GM12864 (cell line): ENCODE measurements around the gene PLCB4.
"Not testable (repeated sequence)": the region's sequence is repeated elsewhere in the genome, so short reads cannot be mapped to it uniquely, and the experiment has no call there.

Experiments
- DNase-seq: peaks from one replicate; pipeline ENCODE4 v3.0.0-alpha.2; 2011; ENCODE audit warnings: low read depth
- H3K4me3 ChIP-seq: 2 replicates; pipeline ENCODE4 v1.5.1; 2011; ENCODE audit warnings: mild to moderate bottlenecking, low read depth, low read length, control low read depth
- CTCF ChIP-seq: IDR thresholded peaks from 2 replicates; pipeline ENCODE4 v1.5.1; 2011; ENCODE audit warnings: low read depth, mild to moderate bottlenecking, moderate library complexity, low read length, control low read depth, inconsistent platforms; ENCODE audit errors: missing control alignments

Gene PLCB4

GRCh38 chr20:9149796-9150195, 80.9 kb downstream of the PLCB4 start:
- DNase-seq: no peak
- no peak for TF ChIP-seq CTCF

GRCh38 chr20:9150679-9151078, 81.8 kb downstream of the PLCB4 start:
- no peak for DNase-seq
- H3K4me3 ChIP-seq: no peak overlapping the region
- TF ChIP-seq CTCF: no peak

More at GRCh38 chr20:9149796-9150195, 80.9 kb downstream of the PLCB4 start:
- H3K4me3 ChIP-seq: no peak overlapping the region

- DNase-seq, H3K4me3 ChIP-seq: not testable (repeated sequence)
Measured at GRCh38 chr20:9152139-9152538, 83.3 kb downstream of the PLCB4 start.

- DNase-seq: no peak
- no peak for TF ChIP-seq CTCF
- H3K4me3 ChIP-seq: no peak overlapping the region
Measured at GRCh38 chr20:9154464-9155024, 85.7 kb downstream of the PLCB4 start.

GRCh38 chr20:9156529-9157280, 87.8 kb downstream of the PLCB4 start:
- no peak overlapping the region for H3K4me3 ChIP-seq
- no peak for TF ChIP-seq CTCF
- no peak for DNase-seq

- DNase-seq: no peak
- no peak for TF ChIP-seq CTCF
- no peak overlapping the region for H3K4me3 ChIP-seq
Measured at GRCh38 chr20:9160331-9160730, 91.4 kb downstream of the PLCB4 start.

GRCh38 chr20:9160757-9161156, 91.9 kb downstream of the PLCB4 start:
- DNase-seq: no peak
- H3K4me3 ChIP-seq: no peak overlapping the region
- no peak for TF ChIP-seq CTCF
